GM04503 (cell line): ENCODE data around the gene TNFRSF12A.

ENCODE experiments used
- DNase-seq: peaks from one replicate; pipeline ENCODE4 v3.0.0-alpha.2; 2012; ENCODE audit warnings: low read depth

Gene TNFRSF12A, protein sequence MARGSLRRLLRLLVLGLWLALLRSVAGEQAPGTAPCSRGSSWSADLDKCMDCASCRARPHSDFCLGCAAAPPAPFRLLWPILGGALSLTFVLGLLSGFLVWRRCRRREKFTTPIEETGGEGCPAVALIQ

DNA sequence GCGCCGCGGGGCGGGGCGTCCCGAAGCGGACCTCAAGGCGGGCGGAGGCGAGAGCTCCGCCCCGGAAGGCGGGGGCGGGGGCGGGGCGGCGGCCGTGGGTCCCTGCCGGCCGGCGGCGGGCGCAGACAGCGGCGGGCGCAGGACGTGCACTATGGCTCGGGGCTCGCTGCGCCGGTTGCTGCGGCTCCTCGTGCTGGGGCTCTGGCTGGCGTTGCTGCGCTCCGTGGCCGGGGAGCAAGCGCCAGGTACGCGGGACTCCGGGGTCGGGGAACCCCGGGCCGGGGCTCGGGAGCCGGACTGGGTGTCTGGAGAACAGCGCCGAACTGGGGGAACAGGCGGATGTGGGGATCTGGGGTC is at the start of gene TNFRSF12A:
Gene TNFRSF12A, plus strand, starts transcription at position 122 of the 357 bp plus-strand sequence. Its CDS starts 30 bp downstream, at position 152.
- no peak for DNase-seq

DNA sequence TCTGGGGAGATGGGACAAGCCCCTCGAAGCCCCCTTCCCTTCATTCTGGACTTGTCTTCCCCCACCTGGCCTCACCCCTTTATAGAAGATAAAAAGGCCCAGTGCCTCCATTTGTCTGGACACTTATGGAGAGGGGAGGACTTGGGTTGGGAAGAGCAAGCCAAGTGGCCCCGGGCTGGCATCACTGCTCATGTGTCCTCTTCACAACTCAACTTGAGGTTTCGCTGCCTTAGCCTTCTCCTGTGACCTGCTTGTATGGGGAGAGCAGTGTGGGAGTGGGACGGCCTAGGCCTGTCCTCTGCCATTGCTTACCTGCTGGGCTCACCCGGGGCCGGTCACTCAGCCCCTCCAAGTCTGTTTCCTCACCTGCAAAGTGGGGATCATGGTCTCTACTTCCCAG is 49.6 kb upstream of the TNFRSF12A start:
- no peak for DNase-seq

DNA sequence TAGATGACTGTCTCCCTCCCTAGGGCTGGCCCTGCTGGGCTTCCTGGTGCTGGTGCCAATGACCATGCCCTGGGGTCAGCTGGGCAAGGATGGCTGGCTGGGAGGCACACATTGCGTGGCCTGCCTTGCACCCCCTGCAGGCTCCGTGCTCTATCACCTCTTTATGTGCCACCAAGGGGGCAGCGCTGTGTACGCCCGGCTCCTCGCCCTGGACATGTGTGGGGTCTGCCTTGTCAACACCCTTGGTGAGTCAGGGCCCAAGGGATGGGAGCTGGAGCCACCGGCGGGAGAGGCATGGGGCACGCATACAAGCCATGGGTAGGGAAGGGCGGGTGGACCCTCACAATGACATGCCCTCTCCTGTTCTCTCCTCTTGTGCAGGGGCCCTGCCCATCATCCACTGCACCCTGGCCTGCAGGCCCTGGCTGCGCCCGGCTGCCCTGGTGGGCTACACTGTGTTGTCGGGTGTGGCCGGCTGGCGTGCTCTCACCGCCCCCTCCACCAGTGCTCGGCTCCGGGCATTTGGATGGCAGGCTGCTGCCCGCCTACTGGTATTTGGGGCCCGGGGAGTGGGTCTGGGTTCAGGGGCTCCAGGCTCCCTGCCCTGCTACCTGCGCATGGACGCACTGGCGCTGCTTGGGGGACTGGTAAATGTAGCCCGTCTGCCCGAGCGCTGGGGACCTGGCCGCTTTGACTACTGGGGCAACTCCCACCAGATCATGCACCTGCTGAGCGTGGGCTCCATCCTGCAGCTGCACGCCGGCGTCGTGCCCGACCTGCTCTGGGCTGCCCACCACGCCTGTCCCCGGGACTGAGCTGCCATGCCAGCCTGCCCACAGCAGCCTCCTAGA is 48.8 kb upstream of the TNFRSF12A start:
- no peak for DNase-seq

DNA sequence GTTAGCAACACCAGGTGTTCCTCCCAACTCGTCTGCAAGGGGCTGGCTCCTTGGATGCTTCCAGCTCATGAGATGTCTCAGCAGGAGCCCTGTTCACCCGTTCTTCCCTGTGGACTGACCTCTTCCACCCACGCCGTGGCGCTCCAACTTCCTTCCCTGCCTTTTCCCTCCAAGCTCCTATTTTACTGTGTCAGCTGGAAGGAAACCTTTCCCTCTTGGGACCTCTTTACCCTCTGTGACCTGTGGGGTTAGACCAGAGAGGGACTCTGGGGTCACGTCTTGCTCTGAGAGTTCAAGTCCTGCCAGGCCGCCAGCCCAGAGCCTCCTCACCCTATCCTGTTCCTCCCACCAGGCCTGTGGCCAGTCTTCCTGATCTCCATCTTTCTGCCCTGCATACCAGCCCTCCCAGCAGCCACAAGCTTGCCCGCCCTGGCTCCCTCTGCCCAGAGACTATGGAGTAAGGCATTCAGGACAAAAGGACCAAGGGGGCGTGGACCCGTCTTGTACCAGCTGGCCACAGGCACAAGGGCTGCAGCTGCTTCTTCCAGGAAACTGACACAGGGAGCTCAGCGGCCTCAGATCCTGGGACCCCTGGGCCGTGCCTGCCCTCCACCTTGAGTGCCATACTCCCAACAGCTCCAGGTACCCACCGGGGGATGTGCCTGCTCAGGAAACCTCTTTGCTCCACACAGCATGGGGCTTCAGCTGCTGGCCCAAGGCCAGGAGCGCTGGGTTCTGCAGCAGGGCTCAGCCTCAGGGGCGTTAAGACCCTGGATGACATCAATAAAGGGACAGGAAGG is 48.0 kb upstream of the TNFRSF12A start:
- no peak for DNase-seq

DNA sequence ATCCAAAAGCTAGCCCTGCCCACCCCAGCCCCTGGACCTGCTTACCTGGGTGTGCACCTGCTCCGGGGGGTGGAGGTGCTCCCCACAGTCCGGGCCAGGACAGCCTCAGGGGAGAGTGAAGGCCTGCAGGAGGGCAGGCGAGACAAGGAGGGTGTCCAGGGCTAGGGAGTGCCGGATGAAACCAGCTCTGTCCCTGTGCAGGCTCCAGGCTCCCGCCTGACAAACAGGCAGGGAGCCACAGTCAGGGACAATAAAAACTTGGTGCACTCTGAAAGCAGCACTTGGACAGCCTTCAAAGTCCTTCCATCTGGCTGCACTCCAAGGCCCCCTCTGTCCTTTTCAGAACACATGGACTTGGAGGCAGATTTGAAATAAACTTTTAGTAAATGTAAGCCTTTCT is 47.1 kb upstream of the TNFRSF12A start:
- DNase-seq: no peak

DNA sequence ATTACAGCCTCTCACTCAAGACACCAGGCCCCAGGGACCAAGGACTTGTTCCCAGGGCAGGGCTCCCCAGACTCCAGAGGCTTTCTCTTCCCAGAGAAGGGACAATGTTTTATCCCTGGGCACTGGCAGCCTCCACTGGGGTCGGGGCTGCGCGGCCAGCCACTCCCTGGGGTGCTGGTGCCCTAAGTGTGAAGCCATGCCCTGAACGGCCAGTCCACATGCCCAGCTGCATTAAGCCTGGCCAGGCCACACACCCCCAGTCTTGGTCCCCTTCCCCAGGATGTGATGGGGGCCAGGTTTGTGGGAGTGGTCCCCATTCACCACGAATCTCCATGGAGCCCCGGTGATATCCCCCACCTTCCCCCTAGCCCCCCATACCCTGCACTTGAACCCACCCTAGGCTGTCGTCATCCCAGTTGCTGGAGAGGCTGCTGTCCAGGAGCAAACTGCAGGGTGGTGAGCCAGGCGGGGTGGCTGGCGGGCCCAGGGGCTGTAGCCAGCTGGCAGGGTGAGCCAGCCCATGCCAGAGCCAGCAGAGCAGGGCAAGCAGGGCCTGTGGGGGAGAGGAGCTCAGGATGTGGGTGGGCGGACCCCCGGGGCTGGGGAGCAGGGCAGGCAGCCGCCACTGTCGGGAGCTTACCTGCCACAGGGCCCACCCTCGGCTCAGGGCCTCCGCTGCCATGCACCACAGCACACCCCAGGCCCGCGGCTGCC is 46.4 kb upstream of the TNFRSF12A start:
- DNase-seq: no peak

DNA sequence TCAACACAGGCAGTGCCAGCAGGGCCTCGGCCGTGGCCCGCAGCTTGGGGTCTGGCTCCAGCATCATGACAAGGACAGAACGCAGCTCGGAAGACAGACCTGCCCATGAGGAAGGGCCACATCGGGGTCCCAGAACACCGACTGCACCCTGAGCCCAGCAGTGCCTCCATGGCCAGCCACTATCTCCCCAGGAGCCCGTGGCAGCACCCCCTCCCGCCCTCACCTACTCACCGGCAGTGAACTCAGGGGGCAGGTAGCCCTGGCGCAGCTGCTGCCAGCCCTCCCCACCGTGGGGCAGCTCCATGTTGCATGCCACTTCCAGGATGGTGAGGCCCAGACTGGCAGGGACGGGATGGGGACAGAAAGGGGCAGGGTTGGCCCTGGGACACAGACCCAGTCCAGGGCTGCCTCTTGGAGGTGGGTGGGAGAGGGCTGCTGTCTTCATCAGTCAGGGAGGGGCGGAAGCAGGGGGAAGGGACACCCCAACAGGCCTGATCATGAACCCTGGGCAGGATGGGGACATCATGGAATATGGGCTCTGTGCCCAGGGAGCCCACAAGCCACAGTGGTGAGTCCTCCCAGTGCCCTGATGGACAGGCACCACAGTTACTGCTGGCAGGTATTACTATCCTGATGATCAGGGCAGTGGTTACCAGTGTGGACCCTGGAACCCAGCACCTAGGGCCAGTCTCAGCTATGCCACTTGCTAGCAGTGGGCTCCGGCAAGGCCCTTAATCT is 45.7 kb upstream of the TNFRSF12A start:
- DNase-seq: no peak

DNA sequence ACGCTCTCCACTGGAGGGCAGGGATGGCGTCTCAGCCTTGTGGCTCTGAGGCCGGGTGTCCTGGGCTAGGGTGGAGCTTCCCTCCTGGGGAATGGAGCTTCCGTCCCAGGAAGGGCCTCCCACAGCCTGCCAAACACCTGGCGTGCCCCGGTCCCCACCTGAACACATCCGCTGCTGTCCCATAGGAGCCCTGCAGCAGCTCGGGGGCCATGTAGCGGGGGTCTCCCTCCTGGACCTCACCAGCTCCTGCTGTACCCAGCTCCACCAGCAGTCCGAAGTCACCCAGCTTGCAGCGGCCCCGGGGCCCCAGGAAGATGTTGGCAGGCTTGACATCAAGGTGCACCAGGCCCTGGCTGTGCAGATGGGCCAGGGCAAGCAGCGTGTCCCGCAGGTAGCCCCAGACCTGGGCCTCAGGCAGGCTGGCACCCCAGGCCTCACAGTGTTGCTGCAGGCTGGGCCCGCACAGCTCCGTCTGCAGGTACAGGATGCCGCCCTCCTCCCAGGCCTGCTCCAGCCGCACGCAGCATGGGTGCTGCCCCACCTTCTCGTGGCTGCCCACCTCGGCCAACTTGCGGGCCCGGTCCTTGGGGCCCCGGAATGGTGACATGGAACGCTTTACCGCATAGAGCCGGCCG is 44.9 kb upstream of the TNFRSF12A start:
- no peak for DNase-seq

DNA sequence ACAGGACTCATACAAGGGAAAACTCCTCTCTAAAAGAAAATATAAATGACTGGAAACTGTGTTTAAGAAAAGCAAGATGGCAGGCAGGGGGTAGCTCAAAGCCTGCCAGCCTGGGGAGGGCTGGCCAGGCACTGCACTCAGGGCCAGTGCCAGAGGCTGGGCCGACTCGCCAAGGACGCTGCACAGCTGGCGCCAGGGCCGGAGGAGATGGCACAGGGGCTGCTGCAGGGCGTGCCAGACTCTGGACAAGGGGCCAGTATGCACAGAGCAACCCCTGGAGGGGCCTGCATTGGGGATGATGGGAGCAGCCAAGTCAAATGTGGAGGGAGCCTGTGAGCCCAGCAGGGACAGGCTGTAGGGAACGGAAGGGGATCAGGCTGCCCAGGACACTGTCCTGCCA is 44.0 kb upstream of the TNFRSF12A start:
- DNase-seq: no peak

DNA sequence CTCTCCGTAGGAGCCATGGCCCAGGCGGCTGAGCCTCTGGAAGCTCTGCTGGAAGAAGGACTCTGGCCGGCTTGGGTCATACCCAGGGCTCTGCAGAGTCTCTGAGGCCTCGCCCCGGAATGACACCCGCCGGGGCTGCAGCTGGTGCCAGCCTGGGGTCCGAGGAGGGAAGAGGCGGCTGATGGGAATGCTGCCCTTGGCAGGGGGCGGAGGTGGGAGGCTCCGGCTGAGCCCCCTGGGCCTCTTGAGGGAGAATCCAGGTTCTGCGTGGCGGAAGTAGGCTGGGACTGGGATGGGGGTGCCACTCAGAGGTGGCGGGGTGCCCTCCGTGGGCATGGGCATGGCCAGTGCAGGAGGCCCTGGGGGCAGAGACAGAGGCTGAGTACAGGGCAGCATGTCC is 43.5 kb upstream of the TNFRSF12A start:
- DNase-seq: no peak

DNA sequence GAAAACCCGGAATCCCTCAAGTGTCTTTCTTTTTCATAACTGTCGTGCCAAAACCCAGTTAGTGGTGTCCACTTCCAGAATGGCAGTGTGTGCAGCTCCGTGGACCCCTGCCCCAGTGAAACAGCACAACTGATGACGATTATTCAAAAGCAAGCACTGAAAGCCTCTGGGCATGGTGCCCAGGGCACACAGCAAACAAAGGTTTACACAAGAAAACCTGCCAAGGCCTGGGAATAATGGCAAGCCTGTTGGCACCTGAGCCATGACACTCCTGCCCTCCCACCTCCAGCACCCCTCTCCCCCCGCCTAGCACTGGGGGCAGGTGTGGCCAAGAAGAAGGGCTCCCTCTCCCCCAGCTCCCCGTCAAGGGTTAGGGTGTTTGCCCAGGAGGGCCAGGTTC is 42.7 kb upstream of the TNFRSF12A start:
- no peak for DNase-seq

DNA sequence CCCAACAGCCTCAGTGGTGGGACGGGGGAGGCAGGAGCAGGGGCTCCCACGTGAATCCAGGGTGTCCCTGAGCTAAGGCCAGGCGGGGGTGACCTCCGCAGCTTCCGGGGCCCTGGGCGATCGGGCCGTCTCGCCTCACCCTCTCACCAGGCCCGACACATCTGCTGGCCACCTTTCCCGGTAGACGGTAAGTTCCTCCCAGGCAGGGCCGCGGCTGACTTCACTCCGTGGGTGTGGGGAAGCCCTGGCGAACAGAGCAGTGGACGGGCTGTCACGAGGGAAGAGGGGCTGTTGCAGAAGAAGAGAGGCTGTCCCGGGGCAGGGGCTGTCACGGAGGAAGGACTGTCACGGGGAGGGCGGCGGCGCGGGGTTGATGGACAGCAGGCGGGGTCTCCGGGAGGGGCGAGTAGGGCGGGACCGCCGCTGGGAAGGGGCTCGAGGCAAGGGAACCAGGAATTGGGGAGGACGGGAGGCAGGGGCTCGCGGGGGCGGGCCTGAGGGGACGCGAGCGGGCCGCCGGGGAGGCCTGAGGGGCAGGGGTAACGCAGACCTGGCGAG is 40.4 kb upstream of the TNFRSF12A start:
- no peak for DNase-seq

DNA sequence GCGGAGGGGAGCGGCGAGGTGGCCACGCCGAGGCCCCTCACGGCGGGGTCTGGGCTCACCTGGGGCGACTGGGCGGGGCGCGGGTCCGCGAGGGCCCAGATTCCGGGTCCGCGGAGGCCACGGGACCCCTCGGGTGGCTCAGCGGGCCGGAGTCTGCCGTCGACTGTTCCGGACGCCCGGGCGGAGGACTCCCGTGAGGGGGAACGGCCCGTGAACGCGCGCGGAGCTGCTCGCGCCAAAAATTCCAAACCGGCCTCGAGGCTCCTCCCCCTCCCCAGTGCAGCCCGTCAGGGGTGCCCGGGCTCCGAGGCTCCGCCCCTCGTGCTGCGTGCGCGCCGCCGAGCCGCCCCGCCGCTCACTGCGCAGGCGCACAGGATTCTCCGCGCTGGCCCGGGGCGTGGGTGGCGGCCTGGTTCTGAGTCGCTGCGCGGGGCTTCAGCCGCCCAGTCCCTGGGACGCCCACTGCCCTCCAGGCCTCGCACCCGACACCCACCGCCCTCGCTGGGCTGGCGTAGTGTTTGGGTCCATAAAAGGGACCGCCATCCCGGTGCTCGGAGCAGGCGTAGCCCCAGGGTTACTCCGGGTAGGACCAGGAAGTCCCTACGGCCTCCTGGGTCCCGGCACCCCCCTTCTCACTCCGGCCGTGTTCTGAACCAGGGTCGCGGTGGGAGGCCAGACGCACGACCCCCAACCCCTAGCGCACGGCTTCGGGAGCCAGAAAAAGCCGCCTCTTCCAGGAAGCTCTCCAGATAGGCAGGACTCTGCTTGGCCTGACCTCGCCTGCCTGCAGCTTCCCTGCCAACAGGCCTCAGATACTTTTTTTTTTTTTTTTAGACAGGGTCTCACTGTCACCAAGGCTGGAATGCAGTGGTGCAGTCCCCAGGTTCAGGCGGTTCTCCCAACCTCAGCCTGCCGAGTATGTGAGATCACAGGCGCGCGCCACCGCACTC is 39.7 kb upstream of the TNFRSF12A start, which contains the start of gene PKMYT1:
Gene PKMYT1, minus strand, starts transcription at position 220 of the 950 bp plus-strand sequence. CDS start 789 bp downstream, outside the sequence.
- peak; percentile 37 for DNase-seq

DNA sequence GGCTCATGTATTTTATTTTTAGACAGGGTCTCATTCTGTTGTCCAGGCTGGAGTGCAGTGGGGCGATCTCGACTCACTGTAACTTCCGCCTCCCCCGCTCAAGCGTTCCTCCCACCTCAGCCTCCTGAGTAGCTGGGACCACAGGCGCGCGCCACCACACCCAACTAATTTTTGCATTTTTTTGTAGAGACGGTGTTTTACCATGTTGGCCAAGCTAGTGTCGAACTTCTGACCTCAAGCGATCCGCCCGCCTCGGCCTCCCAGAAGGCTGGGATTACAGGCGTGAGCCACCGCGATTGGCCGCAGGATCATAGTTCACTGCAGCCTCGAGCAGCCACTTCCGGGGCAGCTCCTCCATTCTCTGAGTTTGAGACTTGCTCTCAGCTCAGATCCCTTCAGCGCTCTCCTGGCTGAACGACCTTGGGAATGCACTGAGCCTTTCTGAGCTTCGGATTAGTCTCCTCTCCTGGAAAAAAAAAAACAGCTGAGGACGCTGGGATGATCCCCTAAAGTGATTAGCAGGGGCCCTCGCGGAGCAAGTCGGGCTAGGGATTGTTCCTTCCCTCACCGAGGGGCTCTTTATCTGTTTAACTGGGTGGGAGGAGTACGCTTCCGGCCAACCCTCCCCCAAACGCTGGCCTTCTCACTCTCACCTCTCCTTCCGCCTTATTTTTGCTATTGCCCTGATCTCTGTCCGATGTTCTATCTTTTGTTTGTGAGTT is 38.8 kb upstream of the TNFRSF12A start:
- no peak for DNase-seq

DNA sequence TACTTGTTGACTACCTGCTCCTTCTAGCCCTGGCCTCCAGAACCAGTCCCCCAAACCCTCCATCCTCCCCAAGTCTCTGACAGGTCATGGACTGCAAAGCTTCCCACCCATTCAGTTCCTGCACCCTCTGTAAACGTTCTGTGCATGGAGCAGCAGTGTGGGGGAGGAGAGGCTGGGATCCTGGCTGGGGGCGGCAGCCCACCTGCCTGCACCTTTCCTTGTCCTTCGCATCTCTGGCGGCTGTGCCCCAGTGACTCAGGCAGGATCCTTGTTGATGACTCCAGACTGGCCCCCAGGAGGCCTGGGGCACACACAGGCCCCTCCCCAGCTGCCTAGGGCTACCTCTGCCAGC is 38.3 kb upstream of the TNFRSF12A start:
- no peak for DNase-seq

DNA sequence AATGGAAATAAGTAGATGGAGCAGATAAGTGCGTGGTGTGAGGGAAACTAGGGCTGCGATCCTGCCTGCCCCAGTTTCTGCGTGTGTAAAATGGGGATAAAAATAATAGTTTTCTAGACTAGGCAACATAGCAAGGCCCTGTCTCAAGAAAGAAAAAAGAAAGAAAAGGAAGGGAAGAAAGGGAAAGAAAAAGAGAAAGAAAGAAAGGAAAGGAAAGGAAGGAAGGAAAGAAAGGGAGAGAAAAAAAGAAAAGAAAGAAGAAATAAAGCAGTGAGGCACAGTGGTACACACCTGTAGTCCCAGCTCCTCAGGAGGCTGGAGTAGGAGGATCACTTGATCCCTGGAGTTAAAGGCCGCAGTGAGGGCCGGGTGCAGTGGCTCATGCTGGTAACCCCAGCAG is 37.8 kb upstream of the TNFRSF12A start:
- DNase-seq: no peak

DNA sequence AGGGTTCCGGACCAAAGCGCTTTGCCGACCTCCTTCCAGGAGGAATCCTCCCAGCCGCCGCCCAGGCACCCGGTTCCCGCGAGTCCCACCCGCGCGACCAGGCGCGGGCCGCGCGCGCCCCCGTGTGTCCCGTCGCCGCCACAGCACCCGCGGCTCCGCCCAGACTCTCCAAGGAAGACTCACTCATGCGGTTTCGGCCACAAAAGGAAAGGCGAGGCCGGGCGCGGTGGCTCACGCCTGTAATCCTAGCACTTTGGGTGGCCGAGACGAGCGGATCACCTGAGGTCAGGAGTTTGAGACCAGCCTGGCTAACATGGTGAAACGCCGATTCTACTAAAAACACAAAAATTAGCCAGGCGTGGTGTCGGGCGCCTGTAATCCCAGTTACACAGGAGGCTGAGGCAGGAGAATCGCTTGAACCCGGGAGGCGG is 36.4 kb upstream of the TNFRSF12A start:
- peak; percentile 27 for DNase-seq

DNA sequence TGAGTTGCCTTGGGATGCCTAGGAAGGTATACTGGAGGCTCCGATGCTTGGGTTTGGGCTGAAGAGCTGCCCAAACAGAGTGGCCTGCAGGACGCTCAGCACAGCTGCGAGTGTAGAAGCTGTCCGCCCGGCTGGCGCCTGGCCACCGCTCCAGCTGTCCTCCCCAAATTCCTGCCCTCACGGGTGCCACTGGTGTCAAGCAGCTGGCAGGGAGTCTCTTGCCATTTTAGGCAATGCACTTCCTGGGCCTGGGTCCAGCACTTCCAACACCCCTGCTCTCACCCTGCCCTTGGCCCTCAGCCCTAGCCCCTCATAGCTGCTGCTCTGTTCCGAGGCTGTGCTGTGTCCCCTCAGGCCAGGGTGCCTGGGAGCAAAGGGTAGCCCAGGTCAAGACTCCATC is 34.7 kb upstream of the TNFRSF12A start:
- no peak for DNase-seq

DNA sequence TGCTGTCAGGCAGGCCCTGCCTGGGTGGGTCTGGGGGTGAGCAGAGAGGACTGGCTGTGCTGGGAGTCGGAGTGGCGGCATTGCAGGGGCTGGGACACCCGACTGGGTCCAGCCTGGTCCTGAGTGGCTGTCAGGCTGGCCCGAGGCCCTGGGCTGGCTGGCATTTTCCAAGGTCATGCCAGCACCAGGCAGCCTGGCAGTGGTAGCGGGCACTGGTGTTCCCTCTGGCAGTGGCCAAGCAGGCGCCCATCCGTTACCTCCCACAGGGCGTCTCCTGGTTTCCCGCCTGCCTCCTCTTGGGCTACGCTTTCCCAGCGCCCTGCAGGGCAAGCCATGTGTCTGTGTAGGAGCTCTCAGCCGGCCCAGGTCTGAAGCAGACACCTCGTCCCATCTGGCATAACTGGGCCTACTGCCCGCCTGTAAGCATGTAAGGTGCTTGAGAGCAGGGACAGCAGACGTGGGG is 34.2 kb upstream of the TNFRSF12A start:
- DNase-seq: no peak
